Measurements from ENCODE around the gene TGFB2. TPM values are rescaled to one million over a fixed set of nuclear protein-coding genes. Genes with fewer than 3 reads are reported as not detected.

The TGFB2 gene
- total RNA-seq, 1 experiment from 2014 or later, result 0.34 TPM

- Histone ChIP-seq H2AFZ (ENCODE audit: low read depth, low read length, poor library complexity, severe bottlenecking) (no peak overlapping the region), H3K79me2 (ENCODE audit: insufficient read depth, low read length) (no peaks in the 10 kb centered on the region), H3K4me1 (ENCODE audit: control insufficient read depth in 1 of 2, insufficient read depth in 2 of 2, low read length in 2 of 2) (peaks cover 13 to 23% of the 10 kb centered on the region in 2 experiments; a peak in 3 of 4 replicates), H3K4me2 (ENCODE audit: low read length) (no peak overlapping the region), H3K4me3 (replicated peaks in 1 of 2; ENCODE audit: low read depth in 1 of 2, low read length in 2 of 2) (no peak overlapping the region), H3K9ac (ENCODE audit: low read length) (no peak overlapping the region), H4K20me1 (ENCODE audit: insufficient read depth) (no peaks in the 10 kb centered on the region), H3K36me3 (ENCODE audit: control insufficient read depth in 1 of 2, insufficient read depth in 2 of 2, low read length in 2 of 2) (no peaks in the 10 kb centered on the region), H3K9me3 (ENCODE audit: control insufficient read depth in 1 of 2, insufficient read depth in 1 of 2, low read depth in 1 of 2, low read length in 2 of 2) (no peaks in the 10 kb centered on the region), H3K27me3 (ENCODE audit: insufficient read depth, low read length) (no peaks in the 10 kb centered on the region), H3K27ac (ENCODE audit: low read depth, low read length) (no peak overlapping the region), H3K9me2 (ENCODE audit: insufficient read depth) (no peaks in the 10 kb centered on the region)
- ChIA-PET CTCF (interaction anchor here (2.2 kb wide), 1 partner anchor 10 kb away, joined by 6 read pairs; no protein-coding TSS in a partner anchor), RAD21 (ENCODE audit: low non-redundant PET in 1 of 2, low total read pairs in 2 of 2, uncharacterized antibody in 2 of 2, unreplicated experiment in 2 of 2) (no interaction called here), POLR2A (no interaction called here)
- ATAC-seq (no peak), DNase-seq (ENCODE audit: low read depth, low spot score) (no peak)
- no peak for TF ChIP-seq ZBTB33 (IDR thresholded peaks at IDR 0.05; ENCODE audit: extremely low read depth, insufficient replicate concordance, low read length)
- TF ChIP-seq MAX (IDR thresholded peaks at IDR 0.05), result no peak
- no peak for TF ChIP-seq EZH2 (IDR thresholded peaks at IDR 0.05)
- TF ChIP-seq SIN3A (IDR thresholded peaks at IDR 0.05; ENCODE audit: low read depth), result no peak
- TF ChIP-seq SRF (IDR thresholded peaks at IDR 0.05; ENCODE audit: low read depth), result no peak
- TF ChIP-seq ELF1 (IDR thresholded peaks at IDR 0.05; ENCODE audit: borderline replicate concordance, low read depth), result no peak
- no peak for TF ChIP-seq ZFX (IDR thresholded peaks at IDR 0.05)
- TF ChIP-seq ZNF274 (IDR thresholded peaks at IDR 0.05; ENCODE audit: low read depth, low read length), result no peak
- TF ChIP-seq EGR1 (IDR thresholded peaks at IDR 0.05; ENCODE audit: low read depth), result no peak
- no peak for TF ChIP-seq REST (IDR thresholded peaks at IDR 0.05; ENCODE audit: low read depth)
- no peak for TF ChIP-seq POLR2AphosphoS5 (IDR thresholded peaks at IDR 0.05; ENCODE audit: low read depth, low read length)
- TF ChIP-seq EZH2phosphoT487 (IDR thresholded peaks at IDR 0.05; ENCODE audit: borderline replicate concordance), result no peak
- TF ChIP-seq CBX3 (IDR thresholded peaks at IDR 0.05; ENCODE audit: low read depth), result no peak
- no peak for TF ChIP-seq POLR2A (IDR thresholded peaks at IDR 0.05; ENCODE audit: borderline replicate concordance, extremely low read depth, insufficient read depth, insufficient read length)
- TF ChIP-seq SP1 (IDR thresholded peaks at IDR 0.05; ENCODE audit: low read depth), result no peak
- intact Hi-C loops (cut with micrococcal nuclease), result no loop called here
- no TSS peak for BruUV-seq (replicated peaks)
Observed at GRCh38 chr1:218349348-218350034, 4.4 kb downstream of the TGFB2 start.
